ENCODE data around the gene TMEM151A. TPM values are rescaled to one million over a fixed set of nuclear protein-coding genes. Genes with fewer than 3 reads are reported as not detected.
A peak's percentile ranks its signal among the peaks of the same experiment; 100 is the strongest.

Gene TMEM151A
- total RNA-seq, 1 donor from 2014 or later, result not detected

DNA sequence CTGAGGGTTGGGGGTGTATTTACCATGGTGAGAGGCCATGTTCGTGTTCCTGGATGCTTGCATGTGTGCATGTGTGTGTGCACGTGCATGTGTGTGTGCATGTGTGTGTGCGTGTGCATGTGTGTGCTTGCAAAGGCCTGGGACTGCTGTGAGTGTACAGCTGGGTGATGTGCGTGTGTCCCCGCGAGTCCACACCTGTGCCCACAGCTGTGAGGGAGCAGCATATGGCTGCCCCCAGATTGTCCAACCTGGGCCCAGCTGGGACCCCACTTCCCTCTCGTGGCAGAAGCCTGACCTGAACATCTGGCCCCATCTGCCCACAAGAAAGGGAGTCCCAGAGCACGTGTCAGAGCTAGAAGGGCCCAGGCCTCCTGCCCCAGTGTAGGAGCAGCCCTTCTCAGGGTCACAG, 33.6 kb downstream of the TMEM151A start:
- no peak overlapping the region for H3K27ac ChIP-seq
- DNase-seq (ENCODE audit: low spot score), result no peak
- TF ChIP-seq EZH2phosphoT487 (IDR thresholded peaks at IDR 0.05), result no peak
- TF ChIP-seq EZH2 (IDR thresholded peaks at IDR 0.05), result no peak
- TF ChIP-seq, protein P1, sequence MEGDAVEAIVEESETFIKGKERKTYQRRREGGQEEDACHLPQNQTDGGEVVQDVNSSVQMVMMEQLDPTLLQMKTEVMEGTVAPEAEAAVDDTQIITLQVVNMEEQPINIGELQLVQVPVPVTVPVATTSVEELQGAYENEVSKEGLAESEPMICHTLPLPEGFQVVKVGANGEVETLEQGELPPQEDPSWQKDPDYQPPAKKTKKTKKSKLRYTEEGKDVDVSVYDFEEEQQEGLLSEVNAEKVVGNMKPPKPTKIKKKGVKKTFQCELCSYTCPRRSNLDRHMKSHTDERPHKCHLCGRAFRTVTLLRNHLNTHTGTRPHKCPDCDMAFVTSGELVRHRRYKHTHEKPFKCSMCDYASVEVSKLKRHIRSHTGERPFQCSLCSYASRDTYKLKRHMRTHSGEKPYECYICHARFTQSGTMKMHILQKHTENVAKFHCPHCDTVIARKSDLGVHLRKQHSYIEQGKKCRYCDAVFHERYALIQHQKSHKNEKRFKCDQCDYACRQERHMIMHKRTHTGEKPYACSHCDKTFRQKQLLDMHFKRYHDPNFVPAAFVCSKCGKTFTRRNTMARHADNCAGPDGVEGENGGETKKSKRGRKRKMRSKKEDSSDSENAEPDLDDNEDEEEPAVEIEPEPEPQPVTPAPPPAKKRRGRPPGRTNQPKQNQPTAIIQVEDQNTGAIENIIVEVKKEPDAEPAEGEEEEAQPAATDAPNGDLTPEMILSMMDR (IDR thresholded peaks at IDR 0.05), result no peak
- no peaks in the 10 kb centered on the region for H3K36me3 ChIP-seq
- no peak overlapping the region for H3K9ac ChIP-seq
- no peak overlapping the region for H3K4me2 ChIP-seq
- H3K4me3 ChIP-seq, result no peak overlapping the region
- Mint-ChIP-seq H3K4me1 (peaks cover 51% of the 10 kb centered on the region), H3K27ac (no peak overlapping the region), H3K27me3 (ENCODE audit: insufficient read depth, low read depth) (peaks cover 21% of the 10 kb centered on the region), H3K9me3 (peaks cover 2% of the 10 kb centered on the region), H3K4me3 (no peak overlapping the region), H3K36me3 (no peaks in the 10 kb centered on the region)
- H3K79me2 ChIP-seq (ENCODE audit: low read depth), result no peaks in the 10 kb centered on the region
- H4K20me1 ChIP-seq (ENCODE audit: low read depth), result no peaks in the 10 kb centered on the region
- H3K4me1 ChIP-seq, result peaks cover 11% of the 10 kb centered on the region
- H3K9me3 ChIP-seq (ENCODE audit: low read depth), result no peaks in the 10 kb centered on the region
- peaks cover 3% of the 10 kb centered on the region for H3K27me3 ChIP-seq
- no peaks in the 10 kb centered on the region for H3F3A ChIP-seq (ENCODE audit: low read depth)
- no peak overlapping the region for H2AFZ ChIP-seq (replicated peaks)

DNA sequence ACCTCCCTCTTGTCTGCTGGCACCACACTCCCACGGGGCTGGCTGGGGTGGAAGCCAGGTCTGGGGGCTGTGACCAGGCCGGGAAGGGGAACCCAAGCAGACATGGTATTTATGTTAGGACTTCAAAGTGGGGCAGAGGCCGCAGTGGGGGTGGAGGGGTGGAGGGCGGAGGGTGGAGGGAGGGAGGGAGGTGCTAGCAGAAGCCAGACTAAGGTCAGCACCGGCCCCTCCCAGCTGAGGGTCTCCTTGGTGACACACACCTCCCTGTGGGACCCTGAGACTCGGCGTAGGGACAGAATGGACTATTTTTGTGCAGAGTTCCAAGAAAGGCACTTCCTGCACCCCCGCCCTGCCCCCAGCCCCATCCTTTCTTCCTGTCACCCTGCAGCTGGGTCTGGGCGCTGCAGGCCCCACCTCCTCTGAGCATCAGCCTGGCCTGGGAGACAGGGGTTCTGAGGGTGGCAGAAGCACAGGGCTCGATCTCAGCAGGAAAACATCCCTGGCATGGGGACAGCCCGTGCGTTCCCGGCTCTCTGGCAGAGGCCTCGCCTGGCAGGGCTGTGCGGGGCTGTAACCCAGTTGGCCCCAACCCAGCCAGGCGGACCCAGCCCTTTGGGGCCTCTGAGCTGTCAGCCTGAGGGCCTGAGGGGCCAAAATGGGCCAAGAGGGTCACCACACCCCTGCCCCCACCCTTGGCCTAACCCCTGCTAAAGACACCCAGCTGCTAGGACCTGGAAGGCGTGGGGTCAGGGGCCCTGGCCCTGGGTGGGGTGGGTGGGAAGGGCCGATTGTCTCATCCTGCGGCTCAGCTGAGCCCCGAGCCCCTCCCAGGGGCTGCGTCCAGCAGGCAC, 34.8 kb downstream of the TMEM151A start:
- no peak for DNase-seq (ENCODE audit: low spot score)
- no peak overlapping the region for H3K27ac ChIP-seq
- peak overlapping the region; percentile 12 for H3K27ac Mint-ChIP-seq
- H3K9ac ChIP-seq, result no peak overlapping the region
- H3K4me3 Mint-ChIP-seq, result no peak overlapping the region
- no peaks in the 10 kb centered on the region for H3F3A ChIP-seq (ENCODE audit: low read depth)
- H3K79me2 ChIP-seq (ENCODE audit: low read depth), result no peaks in the 10 kb centered on the region
- H3K36me3 Mint-ChIP-seq, result no peaks in the 10 kb centered on the region
- H3K9me3 ChIP-seq (ENCODE audit: low read depth), result no peaks in the 10 kb centered on the region
- H3K4me1 ChIP-seq, result peaks cover 11% of the 10 kb centered on the region
- no peak overlapping the region for H3K4me3 ChIP-seq
- H2AFZ ChIP-seq (replicated peaks), result no peak overlapping the region
- H4K20me1 ChIP-seq (ENCODE audit: low read depth), result no peaks in the 10 kb centered on the region
- TF ChIP-seq, protein P1 (IDR thresholded peaks at IDR 0.05), result no peak
- TF ChIP-seq EZH2 (IDR thresholded peaks at IDR 0.05), result no peak
- no peaks in the 10 kb centered on the region for H3K9me3 Mint-ChIP-seq
- peaks cover 51% of the 10 kb centered on the region for H3K4me1 Mint-ChIP-seq
- H3K36me3 ChIP-seq, result no peaks in the 10 kb centered on the region
- no peak overlapping the region for H3K4me2 ChIP-seq
- H3K27me3 Mint-ChIP-seq (ENCODE audit: insufficient read depth, low read depth), result peaks cover 21% of the 10 kb centered on the region
- peaks cover 3% of the 10 kb centered on the region for H3K27me3 ChIP-seq

DNA sequence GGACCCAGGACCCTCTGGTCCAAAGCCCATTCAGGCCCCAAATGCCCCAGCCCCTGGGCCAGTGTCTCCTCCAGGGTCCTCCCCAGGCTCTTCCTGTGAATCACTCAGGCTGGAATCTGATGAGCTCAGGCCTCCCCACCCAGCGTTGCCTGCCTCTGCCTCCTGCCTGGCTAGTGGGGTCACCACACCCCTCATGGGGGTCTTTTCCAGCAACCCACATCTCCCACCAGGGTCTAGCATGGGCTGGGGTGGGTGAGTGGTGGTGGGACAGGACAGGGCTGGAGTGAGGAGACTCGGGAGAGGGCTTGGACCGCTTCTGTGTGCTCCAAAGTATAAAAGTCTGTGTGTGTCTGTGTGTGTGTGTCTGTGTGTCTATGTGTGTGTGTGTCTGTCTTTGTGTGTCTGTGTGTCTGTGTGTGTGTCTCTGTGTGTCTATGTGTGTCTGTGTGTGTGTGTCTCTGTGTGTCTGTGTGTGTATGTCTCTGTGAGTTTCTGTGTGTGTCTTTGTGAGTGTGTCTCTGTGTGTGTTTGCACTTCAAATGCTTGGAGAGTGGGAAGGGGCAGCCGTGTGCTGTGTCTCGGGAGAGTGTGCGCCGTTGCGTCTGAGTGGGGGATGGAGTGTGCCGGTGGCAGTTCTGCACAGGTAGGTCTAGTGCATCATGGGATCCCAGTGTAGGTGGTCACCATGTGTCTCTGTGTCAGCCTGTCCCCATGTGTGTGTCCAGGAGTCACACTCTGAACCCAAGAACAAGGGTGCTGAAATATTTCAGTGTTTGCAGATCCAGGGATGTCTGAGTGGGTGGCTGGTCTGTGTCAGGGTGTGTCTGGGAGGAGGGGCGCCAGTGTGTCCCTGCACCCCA, 35.7 kb downstream of the TMEM151A start:
- H3K27ac Mint-ChIP-seq, result peak overlapping the region; percentile 51
- TF ChIP-seq EZH2 (IDR thresholded peaks at IDR 0.05) (no peak), EZH2phosphoT487 (IDR thresholded peaks at IDR 0.05) (no peak)
- TF ChIP-seq, protein P1 (IDR thresholded peaks at IDR 0.05), result no peak
- H3K4me1 Mint-ChIP-seq, result peaks cover 48% of the 10 kb centered on the region
- Histone ChIP-seq H3K4me3 (no peak overlapping the region), H3F3A (ENCODE audit: low read depth) (no peaks in the 10 kb centered on the region), H3K4me2 (no peak overlapping the region), H3K9me3 (ENCODE audit: low read depth) (no peaks in the 10 kb centered on the region), H3K4me1 (peaks cover 11% of the 10 kb centered on the region), H4K20me1 (ENCODE audit: low read depth) (no peaks in the 10 kb centered on the region), H3K9ac (no peak overlapping the region), H3K36me3 (no peaks in the 10 kb centered on the region), H3K27me3 (peaks cover 3% of the 10 kb centered on the region), H3K79me2 (ENCODE audit: low read depth) (no peaks in the 10 kb centered on the region), H2AFZ (replicated peaks) (no peak overlapping the region), H3K27ac (no peak overlapping the region)
- DNase-seq (ENCODE audit: low spot score), result no peak
- H3K4me3 Mint-ChIP-seq, result peak overlapping the region; percentile 34
- H3K27me3 Mint-ChIP-seq (ENCODE audit: insufficient read depth, low read depth), result peaks cover 19% of the 10 kb centered on the region
- no peaks in the 10 kb centered on the region for H3K36me3 Mint-ChIP-seq
- no peaks in the 10 kb centered on the region for H3K9me3 Mint-ChIP-seq

Measured in neural progenitor cell (in vitro differentiated cells).